Measurements from ENCODE around the gene DLG2.

DLG2 gene

GRCh38 chr11:84497181-84497580 lies 1130.0 kb downstream of the DLG2 start:
- no peak for DNase-seq (ENCODE audit: low read depth, low spot score)
- Histone ChIP-seq H3K9me3 (ENCODE audit: control insufficient read depth, insufficient read depth, low read length) (no peaks in the 10 kb centered on the region), H3K27me3 (ENCODE audit: control insufficient read depth, insufficient read depth, low read length) (no peaks in the 10 kb centered on the region), H3K4me3 (ENCODE audit: low read length) (no peak overlapping the region), H3K27ac (ENCODE audit: low read length) (no peak overlapping the region), H3K36me3 (ENCODE audit: control insufficient read depth, insufficient read depth, low read length) (no peaks in the 10 kb centered on the region), H3K4me1 (ENCODE audit: control insufficient read depth, insufficient read depth, low read length) (no peaks in the 10 kb centered on the region)
- no CpG with 5 or more reads among the region's 1 CpG for WGBS (ENCODE audit: insufficient coverage, insufficient read length)

DNA sequence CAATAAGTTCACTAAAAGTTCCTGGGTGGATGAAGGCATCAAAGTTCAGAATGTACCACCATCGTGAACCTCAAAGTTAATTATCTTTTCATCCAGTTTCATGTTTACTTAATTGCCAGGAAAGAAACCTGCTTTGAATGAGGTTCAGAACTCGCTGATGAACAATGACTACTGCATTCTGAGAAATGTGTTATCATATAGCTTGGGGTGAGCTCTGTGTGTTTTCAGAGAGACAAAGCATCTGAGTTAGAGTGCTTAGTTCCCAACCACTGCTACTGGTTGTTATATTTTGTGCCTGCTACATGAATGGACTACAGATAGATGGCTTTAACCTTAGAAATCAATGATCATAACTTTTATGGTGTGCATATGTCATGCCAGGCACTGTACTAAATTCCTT lies 1131.0 kb downstream of the DLG2 start:
- H3K27ac ChIP-seq (ENCODE audit: low read length): no peak overlapping the region
- no peak overlapping the region for H3K4me3 ChIP-seq (ENCODE audit: low read length)
- no peaks in the 10 kb centered on the region for H3K36me3 ChIP-seq (ENCODE audit: control insufficient read depth, insufficient read depth, low read length)
- H3K4me1 ChIP-seq (ENCODE audit: control insufficient read depth, insufficient read depth, low read length): no peaks in the 10 kb centered on the region
- DNase-seq (ENCODE audit: low read depth, low spot score): no peak
- no peaks in the 10 kb centered on the region for H3K9me3 ChIP-seq (ENCODE audit: control insufficient read depth, insufficient read depth, low read length)
- no CpG with 5 or more reads among the region's 2 CpGs for WGBS (ENCODE audit: insufficient coverage, insufficient read length)
- no peaks in the 10 kb centered on the region for H3K27me3 ChIP-seq (ENCODE audit: control insufficient read depth, insufficient read depth, low read length)

DNA sequence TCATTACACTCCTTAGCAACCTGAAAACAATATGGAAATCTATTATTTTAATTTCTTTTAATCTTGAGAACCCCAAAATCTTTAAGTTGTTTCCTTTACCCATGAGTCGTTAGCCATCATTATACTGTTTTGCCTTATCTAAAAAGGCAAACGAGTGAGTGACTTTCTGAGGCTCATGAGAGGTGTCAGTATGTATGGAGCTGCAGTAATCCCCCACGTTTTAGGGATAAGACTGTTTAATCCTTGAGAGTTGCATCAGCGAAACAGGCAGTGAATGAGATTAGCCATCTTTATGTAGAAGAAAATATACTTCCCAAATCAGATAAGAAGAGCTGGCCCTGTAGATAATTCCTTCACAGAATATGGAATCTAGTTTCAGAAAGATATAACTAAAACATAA lies 1147.0 kb downstream of the DLG2 start:
- Histone ChIP-seq H3K9me3 (ENCODE audit: control insufficient read depth, insufficient read depth, low read length) (no peaks in the 10 kb centered on the region), H3K4me1 (ENCODE audit: control insufficient read depth, insufficient read depth, low read length) (no peaks in the 10 kb centered on the region), H3K27me3 (ENCODE audit: control insufficient read depth, insufficient read depth, low read length) (no peaks in the 10 kb centered on the region), H3K36me3 (ENCODE audit: control insufficient read depth, insufficient read depth, low read length) (no peaks in the 10 kb centered on the region), H3K27ac (ENCODE audit: low read length) (no peak overlapping the region), H3K4me3 (ENCODE audit: low read length) (no peak overlapping the region)
- no CpG with 5 or more reads among the region's 4 CpGs for WGBS (ENCODE audit: insufficient coverage, insufficient read length)
- no peak for DNase-seq (ENCODE audit: low read depth, low spot score)

GRCh38 chr11:84476581-84476980 lies 1150.6 kb downstream of the DLG2 start:
- Histone ChIP-seq H3K4me1 (ENCODE audit: control insufficient read depth, insufficient read depth, low read length) (no peaks in the 10 kb centered on the region), H3K4me3 (ENCODE audit: low read length) (no peak overlapping the region), H3K9me3 (ENCODE audit: control insufficient read depth, insufficient read depth, low read length) (no peaks in the 10 kb centered on the region), H3K27ac (ENCODE audit: low read length) (no peak overlapping the region), H3K36me3 (ENCODE audit: control insufficient read depth, insufficient read depth, low read length) (no peaks in the 10 kb centered on the region), H3K27me3 (ENCODE audit: control insufficient read depth, insufficient read depth, low read length) (no peaks in the 10 kb centered on the region)
- DNase-seq (ENCODE audit: low read depth, low spot score): no peak

GRCh38 chr11:84471501-84471900 lies 1155.6 kb downstream of the DLG2 start:
- H3K36me3 ChIP-seq (ENCODE audit: control insufficient read depth, insufficient read depth, low read length): no peaks in the 10 kb centered on the region
- H3K4me1 ChIP-seq (ENCODE audit: control insufficient read depth, insufficient read depth, low read length): 0 out of 2 replicates have a peak, but pooled peaks cover 2% of the 10 kb centered on the region
- no peaks in the 10 kb centered on the region for H3K27me3 ChIP-seq (ENCODE audit: control insufficient read depth, insufficient read depth, low read length)
- no peak overlapping the region for H3K4me3 ChIP-seq (ENCODE audit: low read length)
- WGBS (ENCODE audit: insufficient coverage, insufficient read length): no CpG with 5 or more reads among the region's 1 CpG
- H3K9me3 ChIP-seq (ENCODE audit: control insufficient read depth, insufficient read depth, low read length): no peaks in the 10 kb centered on the region
- DNase-seq (ENCODE audit: low read depth, low spot score): peak; percentile 20
- no peak overlapping the region for H3K27ac ChIP-seq (ENCODE audit: low read length)

DNA sequence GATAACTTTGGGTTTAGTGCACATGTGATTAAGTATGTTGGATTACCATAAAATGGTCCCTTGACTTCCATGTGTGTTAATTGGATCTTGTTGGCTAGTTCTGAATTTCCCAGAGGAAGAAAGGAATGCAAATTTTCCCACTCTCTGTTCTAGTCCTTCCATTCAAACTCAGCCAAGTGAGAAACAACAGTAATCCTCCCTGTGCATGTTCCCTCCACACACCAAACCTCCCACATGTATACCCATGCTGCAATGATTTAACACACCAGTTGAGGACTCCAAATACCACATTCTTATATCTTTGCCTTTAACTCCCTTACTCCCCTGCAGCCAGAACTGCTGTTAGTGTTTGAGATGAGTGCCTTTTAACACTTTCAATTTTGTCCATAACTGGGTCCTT lies 1158.9 kb downstream of the DLG2 start:
- Histone ChIP-seq H3K9me3 (ENCODE audit: control insufficient read depth, insufficient read depth, low read length) (no peaks in the 10 kb centered on the region), H3K36me3 (ENCODE audit: control insufficient read depth, insufficient read depth, low read length) (no peaks in the 10 kb centered on the region), H3K27ac (ENCODE audit: low read length) (no peak overlapping the region), H3K4me3 (ENCODE audit: low read length) (no peak overlapping the region), H3K27me3 (ENCODE audit: control insufficient read depth, insufficient read depth, low read length) (no peaks in the 10 kb centered on the region), H3K4me1 (ENCODE audit: control insufficient read depth, insufficient read depth, low read length) (0 out of 2 replicates have a peak, but pooled peaks cover 2% of the 10 kb centered on the region)
- DNase-seq (ENCODE audit: low read depth, low spot score): no peak

GRCh38 chr11:84465040-84465439 lies 1162.1 kb downstream of the DLG2 start:
- H3K27me3 ChIP-seq (ENCODE audit: control insufficient read depth, insufficient read depth, low read length): no peaks in the 10 kb centered on the region
- no peak for DNase-seq (ENCODE audit: low read depth, low spot score)
- WGBS (ENCODE audit: insufficient coverage, insufficient read length): no CpG with 5 or more reads among the region's 4 CpGs
- no peak overlapping the region for H3K4me3 ChIP-seq (ENCODE audit: low read length)
- H3K9me3 ChIP-seq (ENCODE audit: control insufficient read depth, insufficient read depth, low read length): no peaks in the 10 kb centered on the region
- H3K36me3 ChIP-seq (ENCODE audit: control insufficient read depth, insufficient read depth, low read length): no peaks in the 10 kb centered on the region
- no peak overlapping the region for H3K27ac ChIP-seq (ENCODE audit: low read length)
- H3K4me1 ChIP-seq (ENCODE audit: control insufficient read depth, insufficient read depth, low read length): no peaks in the 10 kb centered on the region

GRCh38 chr11:84455691-84456090 lies 1171.5 kb downstream of the DLG2 start:
- Histone ChIP-seq H3K9me3 (ENCODE audit: control insufficient read depth, insufficient read depth, low read length) (no peaks in the 10 kb centered on the region), H3K4me1 (ENCODE audit: control insufficient read depth, insufficient read depth, low read length) (no peaks in the 10 kb centered on the region), H3K36me3 (ENCODE audit: control insufficient read depth, insufficient read depth, low read length) (no peaks in the 10 kb centered on the region), H3K27me3 (ENCODE audit: control insufficient read depth, insufficient read depth, low read length) (no peaks in the 10 kb centered on the region), H3K27ac (ENCODE audit: low read length) (no peak overlapping the region), H3K4me3 (ENCODE audit: low read length) (no peak overlapping the region)
- DNase-seq (ENCODE audit: low read depth, low spot score): no peak
- no CpG with 5 or more reads among the region's 3 CpGs for WGBS (ENCODE audit: insufficient coverage, insufficient read length)

DNA sequence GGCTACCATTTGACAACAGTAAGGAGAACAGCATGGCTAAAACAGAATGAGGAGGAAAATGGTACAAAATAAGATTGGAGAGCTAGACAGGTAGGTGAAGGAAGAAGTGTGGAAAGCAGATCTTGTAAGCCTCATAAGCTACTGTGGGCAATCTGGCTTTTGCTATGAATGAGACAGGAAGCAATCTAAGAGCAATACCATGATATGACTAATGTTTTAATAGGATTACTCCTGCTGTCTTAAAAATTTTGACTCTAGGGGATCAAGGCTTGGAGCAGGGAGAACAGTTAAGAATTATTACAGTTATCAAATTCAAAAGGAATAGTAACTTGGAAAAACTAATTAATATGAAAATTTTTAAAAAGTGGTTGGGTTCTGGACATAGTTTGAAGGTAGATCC lies 1174.9 kb downstream of the DLG2 start:
- H3K36me3 ChIP-seq (ENCODE audit: control insufficient read depth, insufficient read depth, low read length): no peaks in the 10 kb centered on the region
- H3K27ac ChIP-seq (ENCODE audit: low read length): no peak overlapping the region
- H3K27me3 ChIP-seq (ENCODE audit: control insufficient read depth, insufficient read depth, low read length): no peaks in the 10 kb centered on the region
- DNase-seq (ENCODE audit: low read depth, low spot score): no peak
- H3K4me3 ChIP-seq (ENCODE audit: low read length): no peak overlapping the region
- no peaks in the 10 kb centered on the region for H3K4me1 ChIP-seq (ENCODE audit: control insufficient read depth, insufficient read depth, low read length)
- no peaks in the 10 kb centered on the region for H3K9me3 ChIP-seq (ENCODE audit: control insufficient read depth, insufficient read depth, low read length)

DNA sequence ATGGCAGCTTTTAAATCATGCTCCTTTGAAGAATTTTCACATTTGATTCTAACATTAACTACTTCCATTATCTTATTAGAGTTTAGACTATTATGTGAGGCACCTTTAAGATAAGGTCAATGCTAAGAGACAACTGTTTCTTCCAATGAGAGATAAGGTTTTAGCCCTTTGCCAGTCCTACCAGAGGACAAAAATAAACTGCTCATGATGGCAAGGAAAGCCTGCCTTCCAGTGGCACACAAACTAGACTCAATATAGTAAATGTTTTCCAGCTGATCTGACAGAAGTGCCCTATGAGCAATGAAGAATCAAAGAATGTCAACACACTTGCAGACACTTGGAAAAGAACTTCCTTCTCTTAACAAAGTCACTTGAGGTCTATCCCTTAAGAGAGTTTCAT lies 1188.6 kb downstream of the DLG2 start:
- H3K36me3 ChIP-seq (ENCODE audit: control insufficient read depth, insufficient read depth, low read length): no peaks in the 10 kb centered on the region
- H3K27me3 ChIP-seq (ENCODE audit: control insufficient read depth, insufficient read depth, low read length): no peaks in the 10 kb centered on the region
- H3K4me3 ChIP-seq (ENCODE audit: low read length): no peak overlapping the region
- H3K9me3 ChIP-seq (ENCODE audit: control insufficient read depth, insufficient read depth, low read length): no peaks in the 10 kb centered on the region
- H3K4me1 ChIP-seq (ENCODE audit: control insufficient read depth, insufficient read depth, low read length): no peaks in the 10 kb centered on the region; the same call in 1 of the 2 replicates
- DNase-seq (ENCODE audit: low read depth, low spot score): no peak
- no peak overlapping the region for H3K27ac ChIP-seq (ENCODE audit: low read length)

DNA sequence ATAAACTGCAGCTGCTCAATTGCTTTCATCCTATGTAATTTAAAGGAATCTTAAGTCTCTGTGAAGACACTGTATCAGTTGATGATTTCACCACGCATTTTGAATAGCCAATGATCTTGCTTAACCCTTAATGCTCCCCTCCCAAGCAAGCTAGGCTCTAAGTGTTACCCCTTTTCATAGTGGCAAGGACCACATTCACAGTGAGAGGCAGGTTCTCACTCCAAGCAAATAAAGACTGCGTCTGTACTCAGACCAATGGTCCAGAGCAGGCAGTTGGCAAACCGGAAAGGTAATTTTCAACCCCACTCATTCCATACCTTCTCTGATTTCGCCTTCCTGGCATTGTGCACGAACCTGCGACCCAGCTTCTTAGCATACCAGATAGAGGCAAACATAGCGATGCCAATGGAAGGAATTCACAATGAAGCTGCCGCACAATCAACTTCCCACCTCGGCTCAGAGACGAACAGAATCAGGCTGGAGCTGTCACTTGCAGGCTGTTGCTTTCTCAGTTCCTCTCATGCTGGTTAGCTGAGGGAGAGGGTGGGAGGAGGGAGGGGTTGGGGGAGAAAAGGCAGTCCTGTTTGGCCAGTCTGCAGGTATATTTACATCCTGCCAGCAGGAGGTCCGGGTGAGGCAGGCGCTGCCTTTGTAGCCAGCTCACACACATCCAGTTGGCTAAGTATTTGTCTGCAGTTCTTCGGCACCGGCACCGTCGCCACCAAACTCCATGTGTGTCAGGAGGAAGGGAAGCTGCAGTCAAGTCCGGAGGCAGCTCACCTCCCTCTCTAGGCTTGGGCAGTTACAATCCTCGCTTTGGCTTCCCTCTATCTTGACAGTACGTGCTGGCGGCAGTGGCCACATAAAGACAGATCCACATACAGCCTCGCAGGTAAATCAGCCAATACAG lies 1189.8 kb downstream of the DLG2 start:
- peak overlapping the region; percentile 18; the same call in 1 of the 2 replicates for H3K4me3 ChIP-seq (ENCODE audit: low read length)
- no peaks in the 10 kb centered on the region for H3K9me3 ChIP-seq (ENCODE audit: control insufficient read depth, insufficient read depth, low read length)
- peak; percentile 70 for DNase-seq (ENCODE audit: low read depth, low spot score)

More for the DNA sequence above, 1189.8 kb downstream of the DLG2 start:
- Histone ChIP-seq H3K4me1 (ENCODE audit: control insufficient read depth, insufficient read depth, low read length) (no peaks in the 10 kb centered on the region; the same call in 1 of the 2 replicates), H3K27me3 (ENCODE audit: control insufficient read depth, insufficient read depth, low read length) (no peaks in the 10 kb centered on the region), H3K36me3 (ENCODE audit: control insufficient read depth, insufficient read depth, low read length) (no peaks in the 10 kb centered on the region), H3K27ac (ENCODE audit: low read length) (no peak overlapping the region)
- WGBS (ENCODE audit: insufficient coverage, insufficient read length): no CpG with 5 or more reads among the region's 21 CpGs

Measured in iPS DF 6.9 (cell line).